H9 (cell line): ENCODE results near the gene URAD. TPM values are rescaled to one million over a fixed set of nuclear protein-coding genes. Genes with fewer than 3 reads are reported as not detected.
A peak's percentile ranks its signal among the peaks of the same experiment; 100 is the strongest.

Source experiments
- DNase-seq: peaks from one replicate; pipeline ENCODE4 v3.0.0-alpha.2; 2017
- H2AFZ ChIP-seq: one replicate; pipeline ENCODE4 v1.6.1; 2013; ENCODE audit warnings: mild to moderate bottlenecking, low read length, control low read depth, moderate library complexity
- H2AK5ac ChIP-seq: 2 replicates; pipeline ENCODE4 v1.6.1; 2013; ENCODE audit warnings: low read length, control low read depth, mixed read lengths; ENCODE audit not compliant: insufficient read length
- H2BK120ac ChIP-seq: one replicate; pipeline ENCODE4 v1.6.1; 2013; ENCODE audit warnings: low read depth, mild to moderate bottlenecking, low read length, control low read depth, inconsistent platforms; ENCODE audit not compliant: poor library complexity, severe bottlenecking
- H2BK12ac ChIP-seq: 2 replicates; pipeline ENCODE4 v1.6.1; 2013; ENCODE audit warnings: low read length, control low read depth, mixed read lengths, low read depth; ENCODE audit not compliant: insufficient read length
- H2BK15ac ChIP-seq: 2 replicates; pipeline ENCODE4 v1.6.1; 2013; ENCODE audit warnings: low read depth, low read length, control low read depth
- H2BK20ac ChIP-seq: one replicate; pipeline ENCODE4 v1.6.1; 2013; ENCODE audit warnings: low read depth, mild to moderate bottlenecking, low read length, control low read depth, inconsistent platforms; ENCODE audit not compliant: poor library complexity, severe bottlenecking
- H2BK5ac ChIP-seq: 2 replicates; pipeline ENCODE4 v1.6.1; 2013; ENCODE audit warnings: low read length, control low read depth, mixed read lengths; ENCODE audit not compliant: insufficient read length
- H3K14ac ChIP-seq: 2 replicates; pipeline ENCODE4 v1.6.1; 2013; ENCODE audit warnings: low read length, control low read depth; ENCODE audit not compliant: insufficient read depth
- H3K18ac ChIP-seq: 2 replicates; pipeline ENCODE4 v1.6.1; 2013; ENCODE audit warnings: low read depth, mild to moderate bottlenecking, mixed read lengths, low read length, control low read depth; ENCODE audit not compliant: insufficient read length
- H3K23ac ChIP-seq: 2 replicates; pipeline ENCODE4 v1.6.1; 2013; ENCODE audit warnings: low read length, control low read depth, mixed read lengths, low read depth; ENCODE audit not compliant: insufficient read length
- H3K23me2 ChIP-seq: 2 replicates; pipeline ENCODE4 v1.6.1; 2013; ENCODE audit warnings: low read depth, mild to moderate bottlenecking, mixed read lengths, low read length, control low read depth; ENCODE audit not compliant: insufficient read length, poor library complexity, severe bottlenecking
- H3K27ac ChIP-seq: 2 replicates; pipeline ENCODE4 v1.5.1; 2013; ENCODE audit warnings: low read length, control low read depth, mixed read lengths, low read depth; ENCODE audit not compliant: insufficient read length
- H3K27me3 ChIP-seq: 2 replicates; pipeline ENCODE4 v1.6.1; 2013; ENCODE audit warnings: low read length, control low read depth, inconsistent platforms; ENCODE audit not compliant: insufficient read depth
- H3K4ac ChIP-seq: 2 replicates; pipeline ENCODE4 v1.6.1; 2013; ENCODE audit warnings: low read depth, mild to moderate bottlenecking, control low read depth, inconsistent platforms, low read length, moderate library complexity
- H3K4me1 ChIP-seq: 2 replicates; pipeline ENCODE4 v1.6.1; 2013; ENCODE audit warnings: low read length, control low read depth, inconsistent platforms; ENCODE audit not compliant: insufficient read depth
- H3K4me2 ChIP-seq: 2 replicates; pipeline ENCODE4 v1.6.1; 2013; ENCODE audit warnings: low read length, control low read depth, mixed read lengths; ENCODE audit not compliant: insufficient read length, insufficient read depth
- H3K56ac ChIP-seq: 2 replicates; pipeline ENCODE4 v1.6.1; 2013; ENCODE audit warnings: low read depth, mild to moderate bottlenecking, mixed read lengths, low read length, control low read depth; ENCODE audit not compliant: insufficient read length
- H3K79me1 ChIP-seq: 2 replicates; pipeline ENCODE4 v1.6.1; 2013; ENCODE audit warnings: low read depth, mild to moderate bottlenecking, moderate library complexity, low read length, control low read depth, inconsistent platforms; ENCODE audit not compliant: insufficient read depth, poor library complexity, severe bottlenecking
- H3K79me2 ChIP-seq: 2 replicates; pipeline ENCODE4 v1.6.1; 2013; ENCODE audit warnings: low read length, control low read depth, inconsistent platforms; ENCODE audit not compliant: insufficient read depth
- H3K9ac ChIP-seq: 2 replicates; pipeline ENCODE4 v1.6.1; 2013; ENCODE audit warnings: low read length, control low read depth, mixed read lengths; ENCODE audit not compliant: insufficient read length; ENCODE audit errors: extremely low read depth
- H3K9me3 ChIP-seq: one replicate; pipeline ENCODE4 v1.6.1; 2013; ENCODE audit warnings: low read depth, low read length, inconsistent platforms; ENCODE audit not compliant: control insufficient read depth
- H3T11ph ChIP-seq: one replicate; pipeline ENCODE4 v1.6.1; 2013; ENCODE audit warnings: mild to moderate bottlenecking, low read length, control low read depth, inconsistent platforms
- H4K20me1 ChIP-seq: one replicate; pipeline ENCODE4 v1.6.1; 2013; ENCODE audit not compliant: control insufficient read depth, insufficient read length, insufficient read depth
- H4K5ac ChIP-seq: 2 replicates; pipeline ENCODE4 v1.6.1; 2013; ENCODE audit warnings: low read depth, mild to moderate bottlenecking, mixed read lengths, low read length, control low read depth; ENCODE audit not compliant: insufficient read length
- H4K8ac ChIP-seq: replicated peaks from 2 replicates; pipeline ENCODE4 v1.6.1; 2013; ENCODE audit warnings: low read length, control low read depth, mixed read lengths, low read depth; ENCODE audit not compliant: insufficient read length
- H4K91ac ChIP-seq: 2 replicates; pipeline ENCODE4 v1.6.1; 2013; ENCODE audit warnings: low read depth, mild to moderate bottlenecking, moderate library complexity, mixed read lengths, low read length, control low read depth; ENCODE audit not compliant: insufficient read length
- H3K27ac Mint-ChIP-seq, 3 experiments: 2 replicates in 2 of 3; 3 replicates in 1 of 3; pipeline ENCODE4 v1.8.0; 2020 to 2021; ENCODE audit warnings: mixed read lengths in 3 of 3, mild to moderate bottlenecking in 1 of 3, moderate library complexity in 1 of 3
- H3K27me3 Mint-ChIP-seq: 2 replicates; pipeline ENCODE4 v1.8.0; 2021; ENCODE audit warnings: low read depth, mild to moderate bottlenecking, moderate library complexity, mixed read lengths
- H3K36me3 Mint-ChIP-seq, 3 experiments: 2 replicates in 2 of 3; 3 replicates in 1 of 3; pipeline ENCODE4 v1.8.0; 2020 to 2021; ENCODE audit warnings: low read depth in 3 of 3, mixed read lengths in 3 of 3; ENCODE audit not compliant: insufficient read depth in 1 of 3
- H3K4me1 Mint-ChIP-seq, 2 experiments: 2 replicates each; pipeline ENCODE4 v1.8.0; 2020; ENCODE audit warnings: mixed read lengths in 2 of 2
- H3K4me3 Mint-ChIP-seq, 2 experiments: 2 replicates in 1 of 2; 3 replicates in 1 of 2; pipeline ENCODE4 v1.8.0; 2020 to 2021; ENCODE audit warnings: mild to moderate bottlenecking in 2 of 2, mixed read lengths in 2 of 2, moderate library complexity in 1 of 2
- H3K9me3 Mint-ChIP-seq, 2 experiments: 2 replicates in 1 of 2; 3 replicates in 1 of 2; pipeline ENCODE4 v1.8.0; 2020; ENCODE audit warnings: mild to moderate bottlenecking in 2 of 2, mixed read lengths in 2 of 2, moderate library complexity in 1 of 2
- CTCF ChIP-seq: fragments of 200-600 bp; sonication (generic); conservative IDR thresholded peaks from 3 replicates; pipeline ENCODE4 v1.8.0; 2021; ENCODE audit warnings: antibody characterized with exemption, mild to moderate bottlenecking
- WGBS: extraction: QIAGEN DNeasy Blood & Tissue Kit; methylation state at CpG from one replicate; pipeline ENCODE4 v1.1.7; 2013; ENCODE audit warnings: missing lambda C conversion rate, low lambda C conversion rate, mixed read lengths; ENCODE audit not compliant: insufficient read length; ENCODE audit errors: extremely low coverage; 5-methylcytosine and 5-hydroxymethylcytosine counted together
- total RNA-seq: library from RNA; stranded (reverse); gene quantifications from 2 replicates; pipeline ENCODE4 v1.2.1, GENCODE V29; 2021

The URAD gene
- total RNA-seq, 1 experiment from 2014 or later, result not detected

GRCh38 chr13:28026508-28026907 lies 38.0 kb upstream of the URAD start:
- H3K4me3 Mint-ChIP-seq, result no peak overlapping the region

More at GRCh38 chr13:28026508-28026907, 38.0 kb upstream of the URAD start:
- Histone ChIP-seq H3K27ac (no peak overlapping the region), H3K79me2 (no peaks in the 10 kb centered on the region), H2AFZ (no peak overlapping the region), H3K27me3 (no peaks in the 10 kb centered on the region), H4K8ac (no peak overlapping the region), H3K56ac (no peak overlapping the region), H2BK120ac (no peak overlapping the region), H3K18ac (no peak overlapping the region), H3K4me2 (no peak overlapping the region), H3T11ph (no peak overlapping the region), H3K4me1 (peaks cover 7% of the 10 kb centered on the region; the same call in 1 of the 2 replicates), H3K79me1 (no peaks in the 10 kb centered on the region), H3K9me3 (no peaks in the 10 kb centered on the region), H3K9ac (no peak overlapping the region), H4K5ac (no peak overlapping the region), H3K23ac (no peak overlapping the region), H3K14ac (no peak overlapping the region), H2BK5ac (no peak overlapping the region), H2BK20ac (no peak overlapping the region), H3K23me2 (no peaks in the 10 kb centered on the region), H4K91ac (no peak overlapping the region), H4K20me1 (no peaks in the 10 kb centered on the region), H3K4ac (no peak overlapping the region), H2BK15ac (no peak overlapping the region), H2AK5ac (no peak overlapping the region), H2BK12ac (no peak overlapping the region)
- Mint-ChIP-seq H3K4me1 (peaks cover 23 to 28% of the 10 kb centered on the region in 2 experiments), H3K9me3 (no peaks in the 10 kb centered on the region), H3K36me3 (peaks cover 0 to under 1% (median 0%) of the 10 kb centered on the region in 3 experiments; a peak in 1 of 7 replicates), H3K27ac (peak overlapping the region in 1 of 3 experiments; percentile 30; a peak in 1 of 7 replicates), H3K27me3 (peaks cover 1% of the 10 kb centered on the region)
- DNase-seq, result no peak
- WGBS, result no CpG with 5 or more reads among the region's 9 CpGs
- no peak for TF ChIP-seq CTCF
